Subcutaneous abdominal adipose tissue (tissue), 5 donors: Measurements from ENCODE around the gene NPR2.

Experiments
- H3K27ac ChIP-seq: one replicate; pipeline ENCODE4 v1.7.0; 2013; ENCODE audit warnings: low read depth, mild to moderate bottlenecking, inconsistent platforms, low read length, moderate library complexity
- H3K27me3 ChIP-seq, 5 donors: one replicate each; pipeline ENCODE4 v1.7.0; 2013; ENCODE audit warnings: low read length in 5 of 5, inconsistent platforms in 1 of 5; ENCODE audit not compliant: control insufficient read depth in 5 of 5, insufficient read depth in 4 of 5
- H3K36me3 ChIP-seq, 5 donors: one replicate each; pipeline ENCODE4 v1.7.0; 2013; ENCODE audit warnings: low read length in 5 of 5; ENCODE audit not compliant: control insufficient read depth in 5 of 5, insufficient read depth in 5 of 5
- H3K4me1 ChIP-seq, 5 donors: one replicate each; pipeline ENCODE4 v1.7.0; 2013; ENCODE audit warnings: low read length in 5 of 5, mild to moderate bottlenecking in 3 of 5, moderate library complexity in 1 of 5; ENCODE audit not compliant: control insufficient read depth in 5 of 5, insufficient read depth in 5 of 5
- H3K4me3 ChIP-seq, 5 donors: one replicate each; pipeline ENCODE4 v1.7.0; 2013; ENCODE audit warnings: low read length in 5 of 5, low read depth in 1 of 5
- H3K9ac ChIP-seq, 5 donors: one replicate each; pipeline ENCODE4 v1.7.0; 2013; ENCODE audit warnings: low read length in 5 of 5, mild to moderate bottlenecking in 4 of 5, moderate library complexity in 3 of 5
- H3K9me3 ChIP-seq, 5 donors: one replicate each; pipeline ENCODE4 v1.7.0; 2013; ENCODE audit warnings: low read length in 5 of 5; ENCODE audit not compliant: control insufficient read depth in 5 of 5
- donor health status: healthy.
- donor health status: healthy.
- donor health status: healthy.
- donor health status: healthy.
- donor health status: healthy.

NPR2 gene

DNA sequence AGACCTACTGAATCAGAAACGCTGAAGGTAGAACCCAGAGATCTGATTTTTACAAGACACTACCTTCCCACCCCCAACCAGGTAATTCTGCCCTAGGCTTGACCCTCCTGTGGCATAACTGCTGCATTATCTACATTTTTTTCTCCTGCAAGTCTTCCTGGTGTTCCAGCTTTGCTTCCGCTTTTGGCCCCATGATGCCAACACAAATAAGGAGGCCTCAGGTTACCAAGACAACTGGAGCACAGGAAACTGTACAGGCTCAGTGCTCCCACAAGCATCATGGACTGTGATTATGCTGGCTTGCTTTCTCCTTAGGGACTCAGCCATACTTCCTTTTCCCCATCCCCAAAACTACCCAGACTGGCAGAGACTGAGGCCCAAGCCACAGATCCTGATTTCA lies 30.7 kb upstream of the NPR2 start:
- H3K4me1 ChIP-seq: peaks cover 5 to 38% (median 32%) of the 10 kb centered on the region in 5 donors
- H3K9ac ChIP-seq: no peak overlapping the region
- no peaks in the 10 kb centered on the region for H3K9me3 ChIP-seq
- H3K4me3 ChIP-seq: no peak overlapping the region
- H3K27me3 ChIP-seq: no peaks in the 10 kb centered on the region
- no peaks in the 10 kb centered on the region for H3K36me3 ChIP-seq
- H3K27ac ChIP-seq: no peak overlapping the region

DNA sequence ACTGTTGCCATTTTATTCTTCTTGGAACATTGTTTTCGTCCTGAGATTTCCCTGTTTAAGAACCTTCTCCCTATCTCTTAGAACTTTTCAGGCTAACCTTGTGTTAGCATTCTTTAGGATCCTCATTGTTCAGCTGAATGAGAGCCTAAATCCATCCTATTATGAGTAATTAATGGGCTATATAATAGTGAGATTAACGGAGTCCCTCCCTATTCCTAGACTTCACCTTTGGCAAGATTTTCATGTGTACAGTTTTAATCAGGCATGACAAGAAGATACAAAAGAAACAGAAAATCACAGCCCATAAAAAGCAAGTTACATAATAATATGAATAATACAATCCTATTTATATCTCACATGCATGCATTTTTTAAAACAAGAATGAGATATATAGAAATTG lies 28.2 kb upstream of the NPR2 start:
- Histone ChIP-seq H3K9me3 (no peaks in the 10 kb centered on the region), H3K36me3 (no peaks in the 10 kb centered on the region)

GRCh38 chr9:35763803-35764202 lies 27.6 kb upstream of the NPR2 start:
- H3K27me3 ChIP-seq: no peaks in the 10 kb centered on the region
- no peaks in the 10 kb centered on the region for H3K9me3 ChIP-seq
- H3K36me3 ChIP-seq: no peaks in the 10 kb centered on the region

More for the DNA sequence above, 28.2 kb upstream of the NPR2 start:
- Histone ChIP-seq H3K27me3 (no peaks in the 10 kb centered on the region), H3K4me3 (no peak overlapping the region), H3K9ac (no peak overlapping the region), H3K27ac (no peak overlapping the region), H3K4me1 (peaks cover 2 to 16% (median 11%) of the 10 kb centered on the region in 5 donors)

DNA sequence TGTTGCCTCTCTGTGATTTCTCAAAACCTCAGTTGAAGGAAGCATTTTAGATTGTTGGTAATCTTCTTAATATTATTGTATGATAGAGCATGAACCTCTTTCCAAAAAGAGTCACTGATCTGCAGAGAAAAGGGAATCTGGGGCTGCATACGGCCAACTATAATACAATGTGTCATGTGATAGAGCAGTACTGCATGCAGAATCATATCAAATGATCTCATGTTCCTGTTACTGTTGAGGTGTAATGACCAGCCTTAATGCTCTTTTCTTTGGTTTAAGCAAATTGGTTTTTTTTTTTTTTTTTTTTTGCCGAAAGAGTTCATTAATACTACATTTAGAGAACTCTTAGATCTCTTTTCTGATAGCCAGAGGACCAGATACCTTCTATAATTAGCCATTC lies 24.4 kb upstream of the NPR2 start:
- H3K9ac ChIP-seq: no peak overlapping the region
- no peak overlapping the region for H3K27ac ChIP-seq
- no peak overlapping the region for H3K4me3 ChIP-seq
- H3K4me1 ChIP-seq: peaks cover 6 to 20% (median 17%) of the 10 kb centered on the region in 5 donors
- H3K36me3 ChIP-seq: no peaks in the 10 kb centered on the region
- H3K9me3 ChIP-seq: no peaks in the 10 kb centered on the region
- no peaks in the 10 kb centered on the region for H3K27me3 ChIP-seq

More at GRCh38 chr9:35763803-35764202, 27.6 kb upstream of the NPR2 start:
- Histone ChIP-seq H3K27ac (no peak overlapping the region), H3K4me3 (no peak overlapping the region), H3K9ac (no peak overlapping the region), H3K4me1 (peaks cover 2 to 10% (median 5%) of the 10 kb centered on the region in 5 donors)

GRCh38 chr9:35767458-35767857 lies 23.9 kb upstream of the NPR2 start:
- H3K9ac ChIP-seq: no peak overlapping the region
- no peaks in the 10 kb centered on the region for H3K9me3 ChIP-seq
- no peak overlapping the region for H3K4me3 ChIP-seq
- H3K27ac ChIP-seq: no peak overlapping the region
- no peaks in the 10 kb centered on the region for H3K27me3 ChIP-seq
- peaks cover 6 to 24% (median 18%) of the 10 kb centered on the region in 5 donors for H3K4me1 ChIP-seq
- H3K36me3 ChIP-seq: no peaks in the 10 kb centered on the region

DNA sequence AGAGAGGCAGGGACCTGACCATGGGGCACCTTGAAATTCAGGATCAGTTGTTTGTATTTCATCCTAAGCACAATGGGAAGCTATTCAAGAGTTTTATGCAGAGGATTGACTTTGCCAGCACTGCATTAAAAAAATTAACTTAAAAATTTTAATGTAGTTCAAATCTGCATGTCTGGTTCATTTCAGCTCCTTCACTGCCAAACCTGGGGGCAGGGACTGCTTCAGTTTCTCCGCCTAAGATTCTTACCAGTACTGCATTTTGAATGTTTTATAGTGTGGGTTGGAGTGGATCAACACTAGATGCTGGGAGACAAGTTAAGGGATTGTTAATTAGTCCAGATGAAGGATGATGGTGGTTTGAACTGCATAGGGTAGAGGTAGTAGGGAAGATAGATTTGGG lies 21.6 kb upstream of the NPR2 start:
- no peak overlapping the region for H3K27ac ChIP-seq
- H3K27me3 ChIP-seq: no peaks in the 10 kb centered on the region
- no peak overlapping the region for H3K4me3 ChIP-seq
- no peaks in the 10 kb centered on the region for H3K36me3 ChIP-seq
- H3K9ac ChIP-seq: no peak overlapping the region
- H3K4me1 ChIP-seq: peaks cover 6 to 24% (median 18%) of the 10 kb centered on the region in 5 donors
- H3K9me3 ChIP-seq: no peaks in the 10 kb centered on the region

DNA sequence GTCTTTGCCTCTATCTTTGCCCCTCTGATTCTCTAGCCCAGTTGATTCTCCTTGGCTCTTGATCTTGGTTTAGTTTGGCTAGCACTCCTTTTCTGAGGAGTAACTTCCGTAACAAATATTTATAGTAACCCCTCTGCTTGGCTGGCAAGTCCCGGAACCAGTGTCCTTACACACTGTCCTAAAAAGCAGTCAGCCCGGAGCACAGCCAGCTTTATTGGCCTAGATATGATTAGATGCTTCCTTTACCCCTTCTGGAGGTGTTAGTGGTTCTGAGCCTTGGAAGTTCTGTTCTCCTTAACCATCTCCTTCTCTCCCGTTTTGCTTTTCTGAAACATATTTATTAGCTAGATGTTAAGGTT lies 20.3 kb upstream of the NPR2 start:
- peaks cover 6 to 29% (median 24%) of the 10 kb centered on the region in 5 donors for H3K4me1 ChIP-seq
- no peaks in the 10 kb centered on the region for H3K36me3 ChIP-seq
- H3K4me3 ChIP-seq: no peak overlapping the region
- H3K27ac ChIP-seq: peak overlapping the region; percentile 35
- peak overlapping the region in 1 of 5 donors; percentile 61 for H3K9ac ChIP-seq
- H3K27me3 ChIP-seq: no peaks in the 10 kb centered on the region
- no peaks in the 10 kb centered on the region for H3K9me3 ChIP-seq

DNA sequence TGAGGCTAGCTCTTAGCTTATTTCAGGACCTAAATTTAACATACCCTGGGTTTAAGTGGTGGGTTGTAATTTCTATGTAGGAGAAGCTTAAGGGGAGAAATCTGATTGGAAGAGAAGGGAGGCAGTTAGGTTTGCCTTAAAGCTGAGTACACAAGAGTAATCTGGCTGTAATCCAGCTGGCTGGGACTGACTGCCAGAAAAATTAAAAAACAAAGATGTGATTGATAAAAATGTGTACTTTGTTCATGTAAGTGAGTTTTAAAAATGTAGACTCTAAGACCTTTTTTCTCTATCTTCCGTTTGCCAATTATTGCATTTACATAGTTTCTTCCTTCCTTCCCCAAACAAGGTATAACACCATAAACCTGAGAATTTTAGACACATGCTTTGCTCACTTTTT lies 19.9 kb upstream of the NPR2 start:
- no peak overlapping the region for H3K4me3 ChIP-seq
- H3K9me3 ChIP-seq: no peaks in the 10 kb centered on the region
- peaks cover 6 to 29% (median 24%) of the 10 kb centered on the region in 5 donors for H3K4me1 ChIP-seq
- H3K36me3 ChIP-seq: no peaks in the 10 kb centered on the region
- H3K27me3 ChIP-seq: no peaks in the 10 kb centered on the region
- H3K9ac ChIP-seq: peak overlapping the region in 1 of 5 donors; percentile 13
- peak overlapping the region; percentile 35 for H3K27ac ChIP-seq

- no peak overlapping the region for H3K27ac ChIP-seq
- peaks cover 6 to 29% (median 24%) of the 10 kb centered on the region in 5 donors for H3K4me1 ChIP-seq
- H3K9me3 ChIP-seq: no peaks in the 10 kb centered on the region
- no peaks in the 10 kb centered on the region for H3K27me3 ChIP-seq
- no peak overlapping the region for H3K9ac ChIP-seq
- no peaks in the 10 kb centered on the region for H3K36me3 ChIP-seq
- no peak overlapping the region for H3K4me3 ChIP-seq
Observed at GRCh38 chr9:35771943-35772342, 19.4 kb upstream of the NPR2 start.

DNA sequence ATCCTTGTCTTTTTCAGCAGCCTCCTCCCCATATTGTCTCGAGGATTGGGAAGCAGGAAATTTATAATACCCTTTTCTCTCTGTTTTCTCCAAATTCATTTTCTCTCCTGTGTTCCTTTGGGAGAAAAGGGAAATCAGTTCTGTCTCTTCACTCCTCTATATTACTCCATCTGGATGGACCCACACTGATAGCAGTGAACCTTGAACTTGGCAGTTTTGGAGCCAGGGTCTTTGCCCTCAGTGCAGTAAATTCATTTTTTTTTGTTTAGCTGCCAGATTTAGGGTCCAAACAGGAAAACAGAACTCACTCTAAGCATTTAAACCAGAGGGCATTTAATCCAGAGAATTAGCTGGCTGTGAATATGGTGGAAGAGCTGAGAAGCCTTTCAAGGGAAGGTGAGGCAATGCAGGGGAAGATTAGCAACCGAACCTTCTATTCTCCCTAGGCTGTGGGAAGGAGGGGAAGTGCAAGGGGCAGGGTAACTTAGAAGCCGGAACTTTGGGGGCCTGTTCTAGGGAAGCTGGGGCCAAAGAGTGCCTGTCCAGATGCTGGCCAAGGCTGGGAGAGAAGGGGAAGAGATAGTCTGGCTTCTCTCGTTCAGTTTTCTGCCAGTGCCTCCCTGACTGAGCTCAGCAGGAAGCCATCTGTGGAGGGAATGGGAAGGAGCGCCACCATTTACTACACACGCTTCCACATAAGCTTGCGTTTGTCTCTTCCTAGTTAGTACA lies 16.3 kb upstream of the NPR2 start:
- Histone ChIP-seq H3K27ac (no peak overlapping the region), H3K27me3 (no peaks in the 10 kb centered on the region), H3K9ac (no peak overlapping the region), H3K36me3 (no peaks in the 10 kb centered on the region), H3K9me3 (no peaks in the 10 kb centered on the region), H3K4me1 (peaks cover 6 to 28% (median 23%) of the 10 kb centered on the region in 5 donors), H3K4me3 (no peak overlapping the region)
